Colonic mucosa (tissue), 4 donors: ENCODE measurements around the gene SP100. TPM values are rescaled to one million over a fixed set of nuclear protein-coding genes. Genes with fewer than 3 reads are reported as not detected.

ENCODE experiments used
- DNase-seq: peaks from one replicate; pipeline ENCODE4 v3.0.0-alpha.2; 2020
- H3K27ac ChIP-seq: fragments of 200-600 bp; one replicate; pipeline ENCODE4 v1.8.0; 2021
- H3K27me3 ChIP-seq: fragments of 200-600 bp; one replicate; pipeline ENCODE4 v1.8.0; 2021
- H3K36me3 ChIP-seq: fragments of 200-600 bp; one replicate; pipeline ENCODE4 v1.8.0; 2021
- H3K4me1 ChIP-seq: fragments of 200-600 bp; one replicate; pipeline ENCODE4 v1.8.0; 2021; ENCODE audit warnings: mild to moderate bottlenecking
- H3K4me3 ChIP-seq: fragments of 200-600 bp; one replicate; pipeline ENCODE4 v1.8.0; 2021
- H3K9ac ChIP-seq, 2 donors: one replicate each; pipeline ENCODE4 v1.7.0; 2013; ENCODE audit warnings: control low read depth in 2 of 2, low read depth in 2 of 2, low read length in 2 of 2
- H3K9me3 ChIP-seq: fragments of 200-600 bp; one replicate; pipeline ENCODE4 v1.8.0; 2021
- intact Hi-C: fragments of 100-400 bp; cut with DNase I; formaldehyde crosslinking; loops from one replicate; pipeline ENCODE4 v1.14.1; 2022
- total RNA-seq, 2 donors: library from RNA; stranded (reverse); fragmentation: NEBNext Ultra II Directional in 1 of 2; extraction: Animal tissue kit (Norgen Biotek cat#: 25700) in 1 of 2; gene quantifications; one replicate each; pipeline ENCODE4 v1.2.1, GENCODE V29; 2021
- TF ChIP-seq, protein P1 (sequence below): fragments of 200-600 bp; IDR thresholded peaks from one replicate; pipeline ENCODE4 v1.8.0; 2022; ENCODE audit warnings: antibody characterized with exemption, mild to moderate bottlenecking
- donor health status: healthy.
- donor health status: DM: no; HTN: no; CAD: no.
- donor health status: DM: no; HTN: no; CAD: no.

The SP100 gene
- total RNA-seq, 2 donors from 2014 or later: 35.7 to 53.6 TPM

DNA sequence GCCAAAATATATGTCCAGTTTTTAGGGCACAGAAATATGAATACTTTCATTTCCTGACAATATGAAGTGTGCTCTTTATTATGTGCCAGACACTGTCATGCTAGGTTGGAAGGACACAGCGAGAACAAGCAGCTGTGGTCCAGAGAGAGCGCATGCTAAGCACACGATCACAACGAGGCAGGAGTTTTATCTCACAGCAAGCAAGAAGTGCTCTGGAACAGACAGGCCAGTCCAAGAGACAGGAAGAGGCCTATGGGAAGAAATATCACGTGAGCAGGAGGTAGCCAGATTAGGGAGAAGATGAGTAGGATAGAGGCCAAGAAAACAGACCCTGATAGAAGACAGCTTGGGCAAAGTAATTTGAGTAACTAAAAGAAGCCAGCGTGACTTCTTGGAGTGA lies 161.1 kb downstream of the SP100 start:
- intact Hi-C loops: no loop called here
- H3K4me3 ChIP-seq: no peak overlapping the region
- H3K9me3 ChIP-seq: no peaks in the 10 kb centered on the region
- H3K36me3 ChIP-seq: no peaks in the 10 kb centered on the region
- no peak overlapping the region for H3K9ac ChIP-seq
- H3K27ac ChIP-seq: no peak overlapping the region
- no peak for DNase-seq
- no peaks in the 10 kb centered on the region for H3K4me1 ChIP-seq
- no peaks in the 10 kb centered on the region for H3K27me3 ChIP-seq
- TF ChIP-seq, protein P1, sequence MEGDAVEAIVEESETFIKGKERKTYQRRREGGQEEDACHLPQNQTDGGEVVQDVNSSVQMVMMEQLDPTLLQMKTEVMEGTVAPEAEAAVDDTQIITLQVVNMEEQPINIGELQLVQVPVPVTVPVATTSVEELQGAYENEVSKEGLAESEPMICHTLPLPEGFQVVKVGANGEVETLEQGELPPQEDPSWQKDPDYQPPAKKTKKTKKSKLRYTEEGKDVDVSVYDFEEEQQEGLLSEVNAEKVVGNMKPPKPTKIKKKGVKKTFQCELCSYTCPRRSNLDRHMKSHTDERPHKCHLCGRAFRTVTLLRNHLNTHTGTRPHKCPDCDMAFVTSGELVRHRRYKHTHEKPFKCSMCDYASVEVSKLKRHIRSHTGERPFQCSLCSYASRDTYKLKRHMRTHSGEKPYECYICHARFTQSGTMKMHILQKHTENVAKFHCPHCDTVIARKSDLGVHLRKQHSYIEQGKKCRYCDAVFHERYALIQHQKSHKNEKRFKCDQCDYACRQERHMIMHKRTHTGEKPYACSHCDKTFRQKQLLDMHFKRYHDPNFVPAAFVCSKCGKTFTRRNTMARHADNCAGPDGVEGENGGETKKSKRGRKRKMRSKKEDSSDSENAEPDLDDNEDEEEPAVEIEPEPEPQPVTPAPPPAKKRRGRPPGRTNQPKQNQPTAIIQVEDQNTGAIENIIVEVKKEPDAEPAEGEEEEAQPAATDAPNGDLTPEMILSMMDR: no peak

DNA sequence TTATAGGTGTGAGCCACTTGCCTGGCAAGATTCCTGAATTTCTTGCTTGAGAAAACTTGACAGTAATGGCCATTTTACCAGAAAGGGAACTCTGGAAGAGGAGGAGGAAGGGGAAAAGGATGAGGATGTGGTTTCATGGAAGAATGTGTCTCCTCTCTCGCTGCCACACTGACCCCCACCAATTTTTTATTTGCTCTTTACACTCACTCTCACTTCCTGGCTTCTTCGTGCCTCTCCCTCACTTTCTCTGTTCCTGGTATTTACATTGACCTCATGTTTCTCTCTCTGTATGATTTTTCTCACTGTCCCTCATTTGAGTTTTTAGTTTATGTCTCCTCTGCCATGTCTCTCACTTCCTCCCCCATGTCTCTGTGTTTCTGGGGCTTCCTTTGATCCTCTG lies 162.1 kb downstream of the SP100 start:
- intact Hi-C loops: no loop called here
- Histone ChIP-seq H3K36me3 (no peaks in the 10 kb centered on the region), H3K9ac (no peak overlapping the region), H3K9me3 (no peaks in the 10 kb centered on the region), H3K27ac (no peak overlapping the region), H3K4me3 (no peak overlapping the region), H3K27me3 (no peaks in the 10 kb centered on the region), H3K4me1 (no peaks in the 10 kb centered on the region)
- DNase-seq: no peak
- TF ChIP-seq, protein P1: no peak

DNA sequence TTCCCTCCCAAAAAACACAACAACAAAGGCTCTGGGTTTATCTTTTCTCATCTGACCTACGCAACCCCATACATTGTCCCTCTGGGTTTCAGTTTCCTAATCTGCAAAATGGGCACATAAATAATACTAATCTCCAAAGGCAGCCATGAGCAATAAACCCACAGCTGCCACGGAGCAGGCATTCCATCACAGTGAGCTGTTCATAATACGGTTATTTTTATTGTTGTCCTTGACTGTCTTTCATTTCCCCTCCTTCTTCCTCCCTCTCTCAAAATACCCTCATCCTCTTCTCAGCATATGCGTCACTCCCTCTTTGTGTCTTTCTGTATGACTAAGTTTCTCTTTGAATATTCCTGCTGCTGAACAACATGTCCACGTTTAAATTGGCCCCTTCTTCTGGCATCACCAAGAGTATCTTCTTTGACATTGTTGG lies 166.9 kb downstream of the SP100 start:
- TF ChIP-seq, protein P1: no peak
- intact Hi-C loops: no loop called here
- Histone ChIP-seq H3K27me3 (no peaks in the 10 kb centered on the region), H3K4me1 (no peaks in the 10 kb centered on the region), H3K4me3 (no peak overlapping the region), H3K9ac (no peak overlapping the region), H3K9me3 (no peaks in the 10 kb centered on the region), H3K27ac (no peak overlapping the region), H3K36me3 (no peaks in the 10 kb centered on the region)
- no peak for DNase-seq

DNA sequence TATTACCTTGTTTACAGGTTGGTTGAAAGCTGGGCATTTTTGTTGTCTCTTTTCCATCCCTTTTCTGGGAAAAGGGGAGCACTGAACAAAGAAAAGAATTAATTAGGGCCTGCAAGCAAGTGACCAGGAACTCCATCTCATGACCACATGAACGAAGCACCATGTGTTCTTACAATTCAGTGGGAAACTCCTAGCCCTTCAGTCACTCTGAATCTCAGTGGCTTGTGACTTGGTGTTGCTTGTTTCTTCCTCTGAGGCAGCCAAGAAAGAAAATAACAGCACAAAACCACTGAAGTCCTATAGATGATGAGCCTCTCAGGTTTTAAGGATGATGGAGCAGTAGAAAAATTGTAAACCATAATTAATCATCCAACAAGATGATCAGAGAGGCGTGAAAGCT lies 167.6 kb downstream of the SP100 start:
- Histone ChIP-seq H3K27me3 (no peaks in the 10 kb centered on the region), H3K4me3 (no peak overlapping the region), H3K27ac (no peak overlapping the region), H3K36me3 (no peaks in the 10 kb centered on the region), H3K9ac (no peak overlapping the region), H3K9me3 (no peaks in the 10 kb centered on the region), H3K4me1 (no peaks in the 10 kb centered on the region)
- intact Hi-C loops: no loop called here
- no peak for DNase-seq
- TF ChIP-seq, protein P1: no peak

GRCh38 chr2:230586328-230586982 lies 170.5 kb downstream of the SP100 start:
- intact Hi-C loops: no loop called here

More at GRCh38 chr2:230586328-230586982, 170.5 kb downstream of the SP100 start:
- Histone ChIP-seq H3K36me3 (no peaks in the 10 kb centered on the region), H3K4me1 (no peaks in the 10 kb centered on the region), H3K9ac (no peak overlapping the region), H3K4me3 (no peak overlapping the region), H3K27me3 (no peaks in the 10 kb centered on the region), H3K9me3 (no peaks in the 10 kb centered on the region), H3K27ac (no peak overlapping the region)
- TF ChIP-seq, protein P1: no peak
- DNase-seq: no peak
